Activated CD8-positive, alpha-beta T cell treated with anti-CD3 and anti-CD28 coated beads for 36 hours (primary cell): ENCODE data around the gene INPP5A. TPM values are rescaled to one million over a fixed set of nuclear protein-coding genes. Genes with fewer than 3 reads are reported as not detected.
A peak's percentile ranks its signal among the peaks of the same experiment; 100 is the strongest.
"Not testable (repeated sequence)": the region's sequence is repeated elsewhere in the genome, so short reads cannot be mapped to it uniquely, and the experiment has no call there.

ENCODE experiments used
- ATAC-seq: fragments of 200-7000 bp; cut with Tn5 transposase; one replicate; pipeline ENCODE4 v1.10.0; 2021; ENCODE audit warnings: mild to moderate bottlenecking, moderate library complexity
- CTCF ChIA-PET: fragments of 350-600 bp; sonication (Branson Sonifier 250); formaldehyde crosslinking; loops from one replicate; lab custom pipeline; 2021; ENCODE audit warnings: antibody characterized with exemption; lab: Charles Lee
- POLR2A ChIA-PET: fragments of 350-600 bp; sonication (Branson Sonifier 250); formaldehyde crosslinking; loops from one replicate; lab custom pipeline; 2021; ENCODE audit warnings: antibody characterized with exemption; lab: Charles Lee
- DNase-seq: peaks from one replicate; pipeline ENCODE4 v3.0.0-alpha.2; 2020
- H3K27ac Mint-ChIP-seq: one replicate; pipeline ENCODE4 v1.8.0; 2021; ENCODE audit warnings: mild to moderate bottlenecking, mixed read lengths
- H3K27me3 Mint-ChIP-seq: one replicate; pipeline ENCODE4 v1.8.0; 2021; ENCODE audit warnings: mixed read lengths
- H3K36me3 Mint-ChIP-seq: one replicate; pipeline ENCODE4 v1.8.0; 2021; ENCODE audit warnings: low read depth, mixed read lengths
- H3K4me1 Mint-ChIP-seq: one replicate; pipeline ENCODE4 v1.8.0; 2021; ENCODE audit warnings: low read depth, mixed read lengths
- H3K4me3 Mint-ChIP-seq: one replicate; pipeline ENCODE4 v1.8.0; 2021; ENCODE audit warnings: mild to moderate bottlenecking, moderate library complexity, mixed read lengths
- H3K9me3 Mint-ChIP-seq: one replicate; pipeline ENCODE4 v1.8.0; 2021; ENCODE audit warnings: mixed read lengths
- CTCF ChIP-seq: fragments of 200-600 bp; IDR thresholded peaks from one replicate; pipeline ENCODE4 v1.8.0; 2022; ENCODE audit warnings: antibody characterized with exemption, mild to moderate bottlenecking
- intact Hi-C: fragments of 100-400 bp; cut with micrococcal nuclease; formaldehyde crosslinking; loops from one replicate; pipeline ENCODE4 v1.10.0; 2022
- total RNA-seq, 2 experiments: library from RNA; stranded (reverse); gene quantifications; one replicate each; pipeline ENCODE4 v1.2.3, GENCODE V29; 2021

INPP5A gene
- total RNA-seq, 2 experiments from 2014 or later: 9.6 to 10.4 TPM

GRCh38 chr10:132679217-132679595, 141.6 kb downstream of the INPP5A start:
- H3K27me3 Mint-ChIP-seq: no peaks in the 10 kb centered on the region
- peaks cover 14% of the 10 kb centered on the region for H3K4me1 Mint-ChIP-seq
- no peak overlapping the region for H3K4me3 Mint-ChIP-seq
- no peaks in the 10 kb centered on the region for H3K36me3 Mint-ChIP-seq
- CTCF ChIA-PET: no interaction called here
- no peak overlapping the region for H3K27ac Mint-ChIP-seq
- ATAC-seq (no peak), DNase-seq (no peak)
- H3K9me3 Mint-ChIP-seq: no peaks in the 10 kb centered on the region
- intact Hi-C loops: no loop called here
- POLR2A ChIA-PET: no interaction called here
- no peak for TF ChIP-seq CTCF

GRCh38 chr10:132679640-132680039, 142.1 kb downstream of the INPP5A start:
- ChIA-PET CTCF (no interaction called here), POLR2A (no interaction called here)
- Mint-ChIP-seq H3K27ac (no peak overlapping the region), H3K27me3 (no peaks in the 10 kb centered on the region), H3K9me3 (no peaks in the 10 kb centered on the region), H3K4me1 (peaks cover 19% of the 10 kb centered on the region), H3K36me3 (no peaks in the 10 kb centered on the region), H3K4me3 (no peak overlapping the region)
- ATAC-seq (no peak), DNase-seq (no peak)
- no peak for TF ChIP-seq CTCF
- intact Hi-C loops: no loop called here

GRCh38 chr10:132680741-132681140, 143.2 kb downstream of the INPP5A start:
- POLR2A ChIA-PET, CTCF ChIA-PET: not testable (repeated sequence)

GRCh38 chr10:132681858-132682755, 144.5 kb downstream of the INPP5A start:
- DNase-seq (no peak), ATAC-seq (no peak)
- ChIA-PET POLR2A (no interaction called here), CTCF (no interaction called here)
- Mint-ChIP-seq H3K36me3 (no peaks in the 10 kb centered on the region), H3K9me3 (no peaks in the 10 kb centered on the region), H3K27ac (no peak overlapping the region), H3K4me3 (no peak overlapping the region), H3K4me1 (peaks cover 27% of the 10 kb centered on the region), H3K27me3 (no peaks in the 10 kb centered on the region)
- intact Hi-C loops: no loop called here
- no peak for TF ChIP-seq CTCF

More at GRCh38 chr10:132680741-132681140, 143.2 kb downstream of the INPP5A start:
- peaks cover 27% of the 10 kb centered on the region for H3K4me1 Mint-ChIP-seq
- intact Hi-C loops, H3K27ac Mint-ChIP-seq, H3K27me3 Mint-ChIP-seq, H3K4me3 Mint-ChIP-seq, ATAC-seq, DNase-seq, H3K36me3 Mint-ChIP-seq, H3K9me3 Mint-ChIP-seq: not testable (repeated sequence)

GRCh38 chr10:132684164-132684891, 146.7 kb downstream of the INPP5A start:
- Mint-ChIP-seq H3K27me3 (no peaks in the 10 kb centered on the region), H3K9me3 (no peaks in the 10 kb centered on the region), H3K4me1 (peaks cover 27% of the 10 kb centered on the region), H3K36me3 (no peaks in the 10 kb centered on the region), H3K27ac (peak overlapping the region; percentile 79), H3K4me3 (no peak overlapping the region)
- CTCF ChIA-PET: interaction anchor here (1.8 kb wide), 1 partner anchor 29 kb away, joined by 5 read pairs; no protein-coding TSS in a partner anchor
- TF ChIP-seq CTCF: no peak
- DNase-seq: peak; percentile 81
- ATAC-seq: peak; percentile 96
- intact Hi-C loops: no loop called here
- POLR2A ChIA-PET: interaction anchor here (0.5 to 0.6 kb wide), 2 partner anchors 34 to 762 kb away, joined by 3 to 7 read pairs; no protein-coding TSS in a partner anchor
